Stimulated activated naive CD4-positive, alpha-beta T cell (primary cell): ENCODE results near the gene SAT1.

Experiments
- DNase-seq, 6 experiments: peaks; one replicate each; lab custom pipeline; 2025; lab: John Stamatoyannopoulos, UW

Gene SAT1

DNA sequence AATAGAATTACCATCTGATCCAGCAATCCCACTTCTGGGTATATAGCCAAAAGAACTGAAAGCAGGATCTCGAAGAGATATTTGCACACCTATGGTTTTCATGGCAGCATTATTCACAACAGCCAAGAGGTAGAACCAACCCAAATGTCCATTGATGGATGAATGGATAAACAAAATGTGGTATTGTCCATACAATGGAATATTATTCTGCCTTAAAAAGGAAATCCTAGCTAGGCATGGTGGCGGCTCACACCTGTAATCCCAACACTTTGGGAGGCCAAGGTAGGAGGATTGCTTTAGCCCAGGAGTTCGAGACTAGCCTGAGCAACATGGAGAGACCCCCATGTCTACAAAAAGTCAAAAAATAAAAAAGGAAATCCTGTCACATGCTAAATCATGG lies 27.3 kb downstream of the SAT1 start:
- no peak for DNase-seq

DNA sequence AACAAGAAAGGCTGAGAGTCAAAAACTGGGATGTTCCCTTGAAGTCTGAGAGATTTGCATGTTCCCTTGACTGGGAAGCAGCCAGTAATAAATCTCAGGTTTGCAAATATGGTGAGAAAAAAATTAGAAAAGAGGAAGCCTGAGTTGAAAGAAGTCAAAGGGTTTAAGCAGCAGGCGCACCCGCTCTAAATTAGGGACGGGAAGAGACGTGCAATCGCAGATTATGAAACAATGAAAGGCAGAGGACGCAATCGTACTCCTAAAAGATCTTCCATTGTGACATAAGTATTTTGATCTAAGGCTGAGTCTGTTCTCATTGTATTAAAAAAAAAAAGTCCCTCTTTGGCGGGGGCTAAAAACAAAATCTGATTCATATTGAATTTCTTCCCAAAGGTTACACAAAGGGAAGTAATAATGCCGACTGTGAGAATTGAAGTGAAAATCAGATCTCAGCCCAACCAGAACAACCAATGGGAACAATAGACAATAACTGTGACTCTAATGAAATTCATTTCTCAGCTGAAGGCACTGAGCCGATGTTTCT lies 28.2 kb downstream of the SAT1 start:
- DNase-seq, result no peak

DNA sequence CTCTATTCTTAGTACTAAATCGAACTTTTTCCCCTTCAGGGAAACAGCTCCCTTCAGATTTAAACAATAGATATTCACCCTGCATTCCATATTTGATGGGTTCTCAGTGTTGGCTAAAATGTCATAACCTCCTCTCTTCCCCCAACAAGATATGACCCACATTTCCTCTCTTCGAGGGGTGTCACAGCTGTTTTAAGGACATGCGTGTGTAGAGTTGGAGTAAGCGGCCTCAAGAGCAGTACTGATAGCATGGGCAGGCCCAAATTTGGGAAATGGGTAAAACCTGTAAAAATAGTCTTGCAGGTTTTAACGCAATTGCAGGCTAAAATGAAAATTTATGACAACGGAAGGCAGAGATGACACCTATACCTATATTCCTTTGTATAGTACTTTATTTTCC lies 28.7 kb downstream of the SAT1 start:
- DNase-seq, result no peak

DNA sequence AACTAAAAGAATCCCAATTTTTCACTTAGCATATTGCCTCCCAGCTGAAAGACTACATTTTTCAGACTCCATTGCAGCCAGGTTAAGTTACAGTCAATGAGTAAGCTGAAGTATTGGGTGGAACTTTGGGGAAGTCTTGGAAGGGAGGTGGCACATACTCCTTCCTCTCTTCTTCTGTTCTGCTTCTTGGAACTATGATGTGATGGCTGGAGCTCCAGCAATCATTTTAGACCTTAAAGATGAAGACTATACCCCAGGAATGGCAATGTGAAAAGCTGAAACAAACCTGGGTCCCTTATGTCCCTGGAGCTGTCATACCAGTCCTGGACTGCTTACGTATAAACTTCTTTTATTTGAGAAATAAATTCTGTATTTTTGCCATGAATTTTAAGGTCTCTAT lies 30.8 kb downstream of the SAT1 start:
- no peak for DNase-seq

DNA sequence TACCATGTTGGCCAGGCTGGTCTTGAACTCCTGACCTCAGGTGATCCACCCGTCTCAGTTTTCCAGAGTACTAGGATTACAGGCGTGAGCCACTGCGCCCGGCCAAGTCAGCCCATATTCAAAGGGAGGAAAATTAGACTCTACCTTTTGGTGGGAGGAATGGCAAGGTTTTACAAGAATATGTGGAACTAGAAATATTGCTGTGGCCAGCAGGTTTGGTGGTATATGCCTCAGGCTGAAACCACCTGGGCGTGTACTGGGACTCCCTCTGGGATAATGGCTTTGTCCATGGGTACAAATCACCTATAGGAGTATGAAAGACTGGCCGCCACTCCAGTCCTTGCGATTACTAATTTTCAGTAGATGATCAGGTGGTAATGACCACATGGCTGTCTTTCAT lies 32.4 kb downstream of the SAT1 start:
- DNase-seq, result no peak

DNA sequence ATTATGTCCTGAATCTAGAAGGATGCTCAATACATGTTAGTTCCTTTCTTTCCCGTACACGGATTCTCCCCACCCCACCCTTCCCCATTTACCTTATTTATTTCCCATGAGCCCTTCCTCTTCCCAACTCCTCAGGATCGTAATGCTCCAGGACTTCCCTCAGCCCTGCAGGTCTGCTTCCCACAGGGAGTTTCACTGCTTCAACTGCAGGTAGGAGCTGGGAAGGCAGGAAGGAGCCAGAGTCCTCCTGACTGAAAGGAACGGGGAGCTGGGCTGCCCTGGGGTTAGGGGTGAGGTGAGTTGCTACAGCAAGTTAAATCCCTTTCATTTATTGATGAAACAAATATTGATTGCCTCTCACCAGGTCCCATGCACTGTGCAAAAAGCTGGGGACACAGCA lies 33.2 kb downstream of the SAT1 start:
- DNase-seq, result no peak

DNA sequence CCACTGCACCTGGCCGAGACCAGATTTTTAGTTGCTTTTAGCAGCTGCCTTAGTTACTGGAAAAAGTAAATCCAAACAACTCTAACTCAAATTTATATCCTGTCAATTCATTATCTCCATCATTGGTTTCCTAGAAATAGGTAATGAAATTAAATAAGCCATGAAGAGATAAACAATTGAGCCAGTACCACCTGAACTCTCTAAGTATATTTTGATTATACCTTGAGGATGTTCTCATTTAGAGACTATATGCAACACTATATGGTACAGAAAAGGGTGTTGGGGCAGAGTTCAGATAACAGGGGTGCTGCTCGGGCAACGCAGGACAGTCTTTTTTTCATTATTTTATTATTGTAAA lies 35.0 kb downstream of the SAT1 start:
- no peak for DNase-seq

DNA sequence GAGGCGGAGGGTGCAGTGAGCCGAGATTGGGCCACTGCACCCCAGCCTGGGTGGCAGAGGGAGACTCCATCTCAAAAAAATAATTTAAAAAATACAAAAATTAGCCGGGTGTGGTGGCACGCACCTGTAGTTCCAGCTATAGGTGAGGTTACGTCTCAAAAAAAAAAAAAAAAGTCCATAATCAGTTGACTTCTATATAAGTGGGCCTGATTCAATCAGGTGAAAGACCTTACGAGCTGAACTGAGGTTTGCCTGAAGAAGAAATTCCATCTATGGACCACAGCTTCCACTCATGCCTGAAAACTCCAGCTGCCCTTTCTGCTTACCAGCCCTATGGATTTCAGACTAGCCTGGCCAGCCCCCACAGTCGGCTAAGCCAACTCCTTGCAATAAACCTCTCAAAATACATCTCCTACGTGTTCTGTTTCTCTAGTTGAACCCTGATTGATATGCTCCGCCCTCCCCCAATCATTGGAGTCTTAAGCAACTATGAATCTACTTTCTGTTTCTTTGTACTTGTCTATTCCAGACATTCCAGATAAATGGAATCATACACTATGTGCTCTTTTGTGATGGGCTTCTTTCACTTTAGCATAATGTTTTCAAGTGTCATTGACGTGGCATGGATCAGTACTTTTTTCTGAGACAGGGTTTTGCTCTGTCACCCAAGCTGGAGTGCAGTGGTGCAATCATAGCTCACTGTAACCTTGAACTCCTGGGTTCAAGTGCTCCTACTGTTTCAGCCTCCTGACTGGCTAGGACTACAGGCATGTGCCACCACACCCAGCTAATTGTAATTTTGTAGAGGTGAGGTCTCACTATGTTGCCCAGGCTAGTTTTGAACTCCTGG lies 36.6 kb downstream of the SAT1 start:
- DNase-seq, result no peak

DNA sequence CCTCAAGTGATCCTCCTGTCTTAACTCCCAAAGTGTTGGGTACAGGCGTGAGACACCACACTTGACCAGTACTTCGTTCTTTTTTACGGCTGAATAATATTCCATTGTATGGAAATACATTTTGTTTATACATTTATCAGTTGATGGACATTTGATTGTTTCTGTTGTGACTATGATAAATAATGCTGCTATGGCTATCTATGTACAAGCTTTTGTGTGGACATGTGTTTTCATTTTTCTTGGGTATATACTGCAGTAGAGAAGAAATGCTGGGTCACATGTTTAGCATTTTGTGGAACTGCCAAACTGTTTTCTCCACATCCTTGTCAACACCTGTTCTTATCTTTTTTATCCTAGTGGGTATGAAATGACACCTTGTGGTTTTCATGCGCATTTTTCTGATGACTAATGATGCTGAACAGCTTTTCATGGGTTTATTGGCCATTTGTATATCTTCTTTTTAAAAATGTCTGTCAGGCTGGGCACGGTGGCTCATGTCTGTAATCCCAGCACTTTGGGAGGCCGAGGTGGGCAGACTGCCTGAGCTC lies 37.3 kb downstream of the SAT1 start:
- DNase-seq, result no peak

DNA sequence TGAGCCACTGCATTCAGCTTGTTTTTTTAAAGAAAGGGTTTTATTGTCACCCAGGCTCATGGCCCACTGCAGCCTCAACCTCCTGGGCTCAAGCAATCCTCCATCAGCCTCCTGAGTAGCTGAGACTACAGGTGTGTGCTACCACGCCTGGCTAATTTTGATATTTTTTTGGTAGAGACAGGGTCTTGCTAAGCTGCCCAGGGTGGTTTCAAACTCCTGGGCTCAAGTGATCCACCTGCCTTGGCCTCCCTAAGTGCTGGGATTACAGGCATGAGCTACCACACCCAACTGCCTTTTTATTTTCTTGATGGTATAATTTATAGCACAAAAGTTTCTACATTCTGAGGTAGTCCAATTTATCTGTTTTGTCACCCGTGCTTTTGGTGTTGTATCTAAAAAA lies 38.9 kb downstream of the SAT1 start:
- no peak for DNase-seq

DNA sequence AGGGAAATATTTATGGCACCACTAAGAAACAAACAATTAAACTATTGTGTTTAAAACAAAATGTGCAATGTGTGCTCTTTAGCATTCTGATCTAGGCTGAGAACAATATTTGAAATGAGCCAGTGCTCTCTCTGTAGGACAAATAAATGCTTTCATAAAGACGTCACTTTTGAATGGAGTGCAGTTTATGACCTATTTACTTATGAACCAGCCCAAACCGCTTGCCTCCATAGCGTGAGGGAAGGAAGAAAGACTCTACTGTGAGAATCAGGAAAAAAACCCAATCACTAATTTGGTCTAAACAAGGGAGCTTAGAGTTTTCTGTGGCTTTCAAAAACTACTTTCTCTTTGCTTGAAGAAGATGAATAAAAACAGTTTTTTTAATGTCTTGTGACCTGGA lies 39.4 kb downstream of the SAT1 start:
- no peak for DNase-seq

DNA sequence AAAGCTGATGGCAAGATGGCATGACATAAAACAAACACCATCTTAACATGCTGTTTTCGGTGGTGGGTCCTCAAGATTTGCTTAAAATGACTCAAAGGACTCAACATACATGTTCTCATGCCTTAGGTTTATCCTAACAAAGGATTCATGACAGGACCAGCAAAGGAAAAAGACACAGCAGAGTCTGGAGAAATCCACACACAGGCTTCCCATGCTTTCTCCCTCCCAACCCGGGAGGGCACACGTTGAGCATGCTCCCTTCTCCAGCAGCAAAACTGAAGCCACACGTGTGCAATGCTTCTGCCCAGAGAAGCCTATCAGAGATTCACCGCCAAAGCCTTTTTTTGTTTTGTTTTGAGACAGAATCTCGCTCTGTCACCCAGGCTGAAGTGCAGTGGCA lies 39.9 kb downstream of the SAT1 start:
- no peak for DNase-seq

DNA sequence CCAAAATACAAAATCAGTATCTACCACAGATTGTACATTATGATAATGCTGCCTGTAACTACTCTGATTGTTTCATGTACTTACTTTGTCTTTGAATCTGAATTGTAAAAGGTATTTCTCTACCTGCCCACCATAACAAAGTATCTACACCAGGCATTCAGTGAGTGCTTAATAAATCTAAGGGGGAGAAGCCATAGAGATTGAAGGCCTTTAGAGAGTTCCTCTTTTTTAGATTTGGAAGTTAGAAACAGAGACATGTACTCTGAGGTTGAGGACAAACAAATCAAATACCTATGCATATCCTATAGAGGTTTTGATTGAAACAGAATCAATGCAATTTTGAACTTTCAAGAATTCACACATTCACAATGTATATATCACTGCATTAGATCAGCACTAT lies 42.7 kb downstream of the SAT1 start:
- DNase-seq, result no peak

DNA sequence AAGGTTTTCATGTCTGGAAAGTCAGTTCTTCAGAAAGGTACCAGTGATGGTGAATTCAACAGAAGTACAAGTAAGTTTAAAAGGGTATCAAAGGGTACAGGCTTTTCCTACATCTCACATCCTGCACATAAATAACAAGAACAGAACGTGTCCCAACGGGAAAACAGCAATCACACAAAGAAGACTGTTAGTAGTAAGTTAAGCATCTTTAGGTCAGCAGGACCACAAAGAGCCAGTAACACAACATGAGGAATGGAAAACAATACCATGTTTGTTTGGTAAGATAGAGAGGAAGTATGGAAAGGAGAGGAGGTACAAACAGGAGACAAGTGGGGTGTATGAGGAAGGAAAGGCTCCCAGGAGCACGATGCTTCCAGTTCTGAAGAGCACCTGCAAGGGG lies 43.2 kb downstream of the SAT1 start:
- no peak for DNase-seq

DNA sequence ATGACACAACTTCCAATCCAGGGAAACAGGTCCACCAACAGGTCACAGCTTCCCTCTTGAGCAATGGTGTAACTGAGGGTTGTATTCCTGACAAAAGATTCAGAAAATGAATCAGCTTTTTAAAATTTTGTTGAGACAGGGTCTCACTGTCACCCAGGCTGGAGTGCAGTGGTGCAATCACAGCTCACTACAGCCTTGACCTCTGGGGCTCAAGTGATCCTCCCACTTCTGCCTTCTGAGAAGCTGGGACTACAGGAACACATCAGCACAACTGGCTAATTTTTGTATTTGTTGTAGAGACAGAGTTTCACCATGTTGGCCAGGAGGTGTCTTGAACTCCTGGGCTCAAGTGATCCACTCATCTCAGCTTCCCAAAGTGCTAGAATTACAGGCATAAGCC lies 43.7 kb downstream of the SAT1 start:
- DNase-seq, result no peak

DNA sequence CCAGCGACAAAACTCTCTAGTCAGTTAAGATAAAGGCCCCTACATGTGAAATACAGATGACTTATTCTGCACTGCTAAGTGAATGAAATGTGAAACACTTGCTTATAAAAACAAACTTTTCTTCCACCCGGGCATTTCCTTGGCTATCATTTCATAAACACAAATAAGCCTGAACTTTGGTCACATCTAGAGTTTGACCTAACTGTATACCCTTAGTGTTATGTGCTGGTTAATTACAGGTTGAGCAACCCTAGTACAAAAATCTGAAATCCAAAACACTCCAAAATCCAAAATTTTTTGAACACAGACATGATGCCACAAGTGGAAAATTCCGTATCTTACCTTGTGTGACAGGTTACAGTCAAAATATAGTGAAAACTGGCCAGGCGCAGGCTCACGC lies 45.9 kb downstream of the SAT1 start:
- DNase-seq, result no peak

DNA sequence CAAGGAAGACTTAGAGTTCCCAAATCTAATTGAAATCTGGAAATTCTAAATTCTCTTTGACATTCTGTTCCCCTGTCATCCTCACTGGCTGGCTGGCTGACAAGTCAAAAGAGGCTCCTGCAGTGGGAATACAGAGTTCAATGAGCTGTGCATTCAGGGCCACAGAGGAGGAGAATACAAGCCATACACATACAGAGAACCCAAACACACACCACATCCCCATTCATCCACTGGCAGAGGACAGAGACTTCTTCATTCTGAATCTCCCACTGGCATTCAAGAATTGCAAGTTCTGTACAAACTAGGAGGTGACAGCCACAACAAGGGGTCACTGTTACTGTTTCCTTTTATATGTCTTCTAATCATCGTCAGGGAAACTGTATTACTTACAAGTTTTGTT lies 49.7 kb downstream of the SAT1 start:
- no peak for DNase-seq
